Adrenal gland (tissue), 12 donors: ENCODE results near the gene CREB5. TPM values are rescaled to one million over a fixed set of nuclear protein-coding genes. Genes with fewer than 3 reads are reported as not detected.

Experiments
- DNase-seq, 7 donors: peaks; one replicate each; pipeline ENCODE4 v3.0.0-alpha.2; 2019 to 2020
- H3K27ac ChIP-seq, 5 donors: fragments of 200-600 bp; sonication (generic) in 4 of 5; 1 replicate in 3 of 5; 2 replicates in 2 of 5; pipeline versions ENCODE4 v1.5.1 to v1.8.0; 2016 to 2020; ENCODE audit warnings: mild to moderate bottlenecking in 1 of 5
- H3K27me3 ChIP-seq: fragments of 200-600 bp; 2 replicates; pipeline ENCODE4 v1.8.0; 2021
- H3K36me3 ChIP-seq, 2 donors: fragments of 200-600 bp; replicated peaks in 1 of 2; 1 replicate in 1 of 2; 2 replicates in 1 of 2; pipeline versions ENCODE4 v1.5.1 to v1.8.0; 2018 to 2022
- H3K4me1 ChIP-seq, 2 donors: fragments of 200-600 bp; replicated peaks in 1 of 2; 1 replicate in 1 of 2; 2 replicates in 1 of 2; pipeline versions ENCODE4 v1.5.1 to v1.8.0; 2018 to 2021
- H3K4me3 ChIP-seq, 4 donors: fragments of 200-600 bp; sonication (generic) in 3 of 4; one replicate each; pipeline ENCODE4 v1.5.1; 2016 to 2018
- H3K9me3 ChIP-seq, 3 donors: fragments of 200-600 bp; sonication (generic) in 1 of 3; replicated peaks in 1 of 3; 1 replicate in 2 of 3; 2 replicates in 1 of 3; pipeline versions ENCODE4 v1.5.1 to v1.8.0; 2016 to 2021
- POLR2A ChIP-seq, 2 donors: fragments of 450-650 bp; IDR thresholded peaks; one replicate each; pipeline ENCODE4 v1.6.1; 2017; ENCODE audit warnings: antibody characterized with exemption in 2 of 2, mild to moderate bottlenecking in 2 of 2, moderate library complexity in 1 of 2
- WGBS, 4 donors: extraction: QIAGEN DNeasy Blood & Tissue Kit in 2 of 4; methylation state at CpG; one replicate each; pipeline versions ENCODE4 v1.1.5 to v1.1.7; 2013 to 2017; 5-methylcytosine and 5-hydroxymethylcytosine counted together
- intact Hi-C, 2 donors: fragments of 100-400 bp; cut with DNase I; formaldehyde crosslinking; loops; one replicate each; pipeline versions ENCODE4 v1.14.1 to v1.15.0; 2022 to 2023
- polyA plus RNA-seq, 3 donors: library from polyadenylated mRNA; stranded (reverse); fragments of 200-250 nt in 2 of 3; fragments of 350-450 nt in 1 of 3; fragmentation: Illumina TruSeq in 1 of 3; extraction: RNeasy Lipid Tissue Mini Kit (QIAGEN cat#74804) in 1 of 3; gene quantifications; one replicate each; pipeline ENCODE4 v1.2.3, GENCODE V29; 2013 to 2014
- total RNA-seq, 9 donors: library from RNA; depleted of rRNA in 4 of 9; stranded (reverse); fragments of >200 nt in 4 of 9; fragments of 120-200 nt in 1 of 9; fragmentation: NEBNext Ultra II Directional in 1 of 9; extraction: Animal tissue kit (Norgen Biotek cat#: 25700) in 1 of 9; gene quantifications; one replicate each; pipeline versions ENCODE4 v1.1.0 to v1.2.4, GENCODE V29; 2013 to 2023
- TF ChIP-seq, protein P1 (sequence below), 6 experiments: fragments of 450-650 bp in 4 of 6; fragments of 200-600 bp in 2 of 6; sonication (generic) in 1 of 6; IDR thresholded peaks; 1 replicate in 5 of 6; 2 replicates in 1 of 6; pipeline versions ENCODE4 v1.5.1 to v1.8.0; 2016 to 2021; ENCODE audit warnings: antibody characterized with exemption in 6 of 6, mild to moderate bottlenecking in 2 of 6, moderate library complexity in 1 of 6
- donor health status: healthy with polysubstance abuse.
- donor health status: Bipolar disorder and iron deficiency.
- donor health status: DM: yes; HTN: yes; CAD: no.
- donor health status: DM: no; HTN: no; CAD: no.
- donor health status: DM: no; HTN: no; CAD: no.
- donor health status: DM: yes; HTN: yes; CAD: no.

The CREB5 gene
- total and polyA plus RNA-seq, 12 donors = 0.69 to 5.4 (median 1.3) TPM

GRCh38 chr7:28546067-28546466, 133.7 kb downstream of the CREB5 start:
- intact Hi-C loops = no loop called here
- no peaks in the 10 kb centered on the region for H3K36me3 ChIP-seq
- no peaks in the 10 kb centered on the region for H3K4me1 ChIP-seq
- TF ChIP-seq POLR2A (IDR thresholded peaks at IDR 0.05) = no peak
- TF ChIP-seq, protein P1, sequence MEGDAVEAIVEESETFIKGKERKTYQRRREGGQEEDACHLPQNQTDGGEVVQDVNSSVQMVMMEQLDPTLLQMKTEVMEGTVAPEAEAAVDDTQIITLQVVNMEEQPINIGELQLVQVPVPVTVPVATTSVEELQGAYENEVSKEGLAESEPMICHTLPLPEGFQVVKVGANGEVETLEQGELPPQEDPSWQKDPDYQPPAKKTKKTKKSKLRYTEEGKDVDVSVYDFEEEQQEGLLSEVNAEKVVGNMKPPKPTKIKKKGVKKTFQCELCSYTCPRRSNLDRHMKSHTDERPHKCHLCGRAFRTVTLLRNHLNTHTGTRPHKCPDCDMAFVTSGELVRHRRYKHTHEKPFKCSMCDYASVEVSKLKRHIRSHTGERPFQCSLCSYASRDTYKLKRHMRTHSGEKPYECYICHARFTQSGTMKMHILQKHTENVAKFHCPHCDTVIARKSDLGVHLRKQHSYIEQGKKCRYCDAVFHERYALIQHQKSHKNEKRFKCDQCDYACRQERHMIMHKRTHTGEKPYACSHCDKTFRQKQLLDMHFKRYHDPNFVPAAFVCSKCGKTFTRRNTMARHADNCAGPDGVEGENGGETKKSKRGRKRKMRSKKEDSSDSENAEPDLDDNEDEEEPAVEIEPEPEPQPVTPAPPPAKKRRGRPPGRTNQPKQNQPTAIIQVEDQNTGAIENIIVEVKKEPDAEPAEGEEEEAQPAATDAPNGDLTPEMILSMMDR (IDR thresholded peaks at IDR 0.05) = no peak
- peaks cover 4% of the 10 kb centered on the region for H3K27me3 ChIP-seq
- DNase-seq = no peak
- no peak overlapping the region for H3K4me3 ChIP-seq
- H3K9me3 ChIP-seq = no peaks in the 10 kb centered on the region
- no peak overlapping the region for H3K27ac ChIP-seq

- intact Hi-C loops = no loop called here
- DNase-seq = no peak
- WGBS, 4 donors = 89 to 93% (median 91%) methylated on average over 3 of the region's 3 CpGs
- Histone ChIP-seq H3K27me3 (no peaks in the 10 kb centered on the region), H3K27ac (no peak overlapping the region), H3K36me3 (no peaks in the 10 kb centered on the region), H3K4me3 (no peak overlapping the region), H3K9me3 (no peaks in the 10 kb centered on the region), H3K4me1 (no peaks in the 10 kb centered on the region)
- TF ChIP-seq POLR2A (IDR thresholded peaks at IDR 0.05) = no peak
- TF ChIP-seq, protein P1 (IDR thresholded peaks at IDR 0.05) = no peak
Observed at GRCh38 chr7:28547115-28547514, 134.8 kb downstream of the CREB5 start.

GRCh38 chr7:28548416-28548815, 136.1 kb downstream of the CREB5 start:
- no peak for DNase-seq
- no peaks in the 10 kb centered on the region for H3K27me3 ChIP-seq
- peaks cover 0 to 4% of the 10 kb centered on the region in 2 donors for H3K4me1 ChIP-seq
- WGBS, 4 donors = 58 to 68% (median 61%) methylated on average over 5 of the region's 5 CpGs
- H3K27ac ChIP-seq = no peak overlapping the region
- H3K36me3 ChIP-seq = no peaks in the 10 kb centered on the region
- TF ChIP-seq POLR2A (IDR thresholded peaks at IDR 0.05) = no peak
- intact Hi-C loops = no loop called here
- no peak overlapping the region for H3K4me3 ChIP-seq
- H3K9me3 ChIP-seq = no peaks in the 10 kb centered on the region

DNA sequence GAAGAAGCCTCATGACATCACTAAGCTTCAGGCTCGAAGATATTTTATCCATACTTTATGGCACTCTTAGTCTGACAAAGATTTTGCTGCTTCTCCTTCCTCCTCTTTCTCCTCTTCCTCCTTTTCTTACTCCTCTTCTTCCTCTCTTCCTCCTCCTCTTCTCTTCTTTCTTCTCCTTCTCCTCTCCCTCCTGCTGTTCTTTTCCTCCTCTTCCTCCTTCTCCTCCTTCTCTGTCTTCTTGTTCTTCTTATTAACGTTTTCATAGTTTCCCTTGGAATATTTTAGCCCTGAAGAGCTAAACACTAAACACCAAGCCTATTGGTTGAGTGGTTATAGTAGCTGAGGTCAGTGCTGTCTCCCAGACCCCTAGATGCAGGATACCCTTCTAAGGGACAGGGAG, 137.7 kb downstream of the CREB5 start:
- WGBS, 4 donors = 58 to 66% (median 62%) methylated on average over 2 of the region's 2 CpGs
- peaks cover 0 to 4% of the 10 kb centered on the region in 2 donors for H3K4me1 ChIP-seq
- H3K27me3 ChIP-seq = no peaks in the 10 kb centered on the region
- intact Hi-C loops = no loop called here
- H3K36me3 ChIP-seq = no peaks in the 10 kb centered on the region
- TF ChIP-seq POLR2A (IDR thresholded peaks at IDR 0.05) = no peak
- no peak for DNase-seq
- no peak overlapping the region for H3K27ac ChIP-seq
- no peak overlapping the region for H3K4me3 ChIP-seq
- no peaks in the 10 kb centered on the region for H3K9me3 ChIP-seq

GRCh38 chr7:28550580-28551186, 138.4 kb downstream of the CREB5 start:
- Histone ChIP-seq H3K27ac (no peak overlapping the region), H3K9me3 (no peaks in the 10 kb centered on the region), H3K27me3 (no peaks in the 10 kb centered on the region), H3K4me1 (peaks cover 0 to 4% of the 10 kb centered on the region in 2 donors), H3K36me3 (no peaks in the 10 kb centered on the region), H3K4me3 (no peak overlapping the region)
- intact Hi-C loops = no loop called here
- 67 to 77% (median 71%) methylated on average over 7 of the region's 7 CpGs for WGBS, 4 donors
- no peak for DNase-seq
- TF ChIP-seq, protein P1 (IDR thresholded peaks at IDR 0.05) = no peak
- no peak for TF ChIP-seq POLR2A (IDR thresholded peaks at IDR 0.05)
